HG03139 (cell line): ENCODE data around the gene TMIGD3.
"Not testable (repeated sequence)": the region's sequence is repeated elsewhere in the genome, so short reads cannot be mapped to it uniquely, and the experiment has no call there.

ENCODE experiments used
- ATAC-seq: cut with Tn5 transposase; IDR thresholded peaks from one replicate; pipeline ENCODE4 v1.9.1; 2021; ENCODE audit not compliant: unreplicated experiment

Gene TMIGD3

DNA sequence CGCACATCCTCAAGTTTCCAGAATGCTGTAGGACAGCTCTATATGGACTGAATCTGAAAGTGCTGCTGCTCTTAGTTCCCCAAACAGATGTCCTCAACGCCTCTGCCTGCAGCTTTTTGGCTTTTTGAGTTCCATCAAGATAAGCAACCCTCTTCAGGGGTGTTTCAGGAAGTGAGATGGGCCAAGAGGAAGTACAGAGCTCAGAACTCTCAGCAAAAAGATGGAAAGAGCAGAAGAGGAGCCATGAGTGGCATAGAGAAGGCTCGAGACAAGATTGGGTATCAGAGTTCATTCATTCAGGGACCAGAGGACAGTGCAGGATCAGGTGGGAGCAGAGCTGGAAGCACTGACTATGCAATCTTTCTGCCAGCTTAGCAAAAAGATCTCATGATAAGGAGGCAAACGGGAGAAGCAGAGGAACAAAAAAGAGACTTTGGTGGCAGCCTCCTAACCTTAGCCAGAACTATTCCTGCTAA, at the start of gene TMIGD3, which contains the start of gene ADORA3:
Gene TMIGD3, minus strand, starts transcription at position 49 of the 476 bp plus-strand sequence. CDS start 279 bp downstream, outside the sequence.
Gene ADORA3, minus strand, starts transcription at position 49 of the 476 bp plus-strand sequence. CDS start 279 bp downstream, outside the sequence.
- no peak for ATAC-seq

- no peak for ATAC-seq
These were observed 49.8 kb upstream of the TMIGD3 start for GRCh38 chr1:111553196-111553595.

GRCh38 chr1:111552587-111552986, 49.2 kb upstream of the TMIGD3 start:
- ATAC-seq = no peak

GRCh38 chr1:111551623-111552411, 48.4 kb upstream of the TMIGD3 start:
- ATAC-seq = no peak

GRCh38 chr1:111547786-111548185, 44.4 kb upstream of the TMIGD3 start:
- ATAC-seq = not testable (repeated sequence)

GRCh38 chr1:111542187-111542586, 38.8 kb upstream of the TMIGD3 start:
- ATAC-seq = no peak

DNA sequence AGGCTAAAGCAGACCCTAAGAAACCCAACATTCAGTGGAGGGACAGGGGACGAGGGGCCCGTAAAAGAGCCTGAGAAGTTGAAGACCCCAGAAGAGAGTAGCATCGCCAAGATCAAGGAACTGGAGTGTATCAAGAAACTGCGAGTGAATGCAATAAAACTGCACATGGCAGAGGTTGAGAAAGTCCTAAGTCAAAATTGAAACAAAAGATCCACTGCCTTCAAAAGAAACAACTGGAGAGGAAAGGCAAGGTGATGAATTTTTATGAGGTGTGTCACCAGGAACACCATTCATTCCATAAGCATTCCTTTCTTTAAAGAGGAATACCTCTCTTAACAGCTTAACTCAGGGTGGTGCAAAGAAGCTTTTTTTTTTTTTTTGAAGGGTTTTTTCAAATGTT, 38.3 kb upstream of the TMIGD3 start:
- no peak for ATAC-seq

- ATAC-seq = no peak
These were observed 37.5 kb upstream of the TMIGD3 start for GRCh38 chr1:111540928-111541327.

GRCh38 chr1:111538343-111539025, 35.1 kb upstream of the TMIGD3 start:
- ATAC-seq = no peak

GRCh38 chr1:111535256-111536191, 32.1 kb upstream of the TMIGD3 start:
- ATAC-seq = no peak

GRCh38 chr1:111520053-111520452, 16.6 kb upstream of the TMIGD3 start:
- ATAC-seq = no peak

DNA sequence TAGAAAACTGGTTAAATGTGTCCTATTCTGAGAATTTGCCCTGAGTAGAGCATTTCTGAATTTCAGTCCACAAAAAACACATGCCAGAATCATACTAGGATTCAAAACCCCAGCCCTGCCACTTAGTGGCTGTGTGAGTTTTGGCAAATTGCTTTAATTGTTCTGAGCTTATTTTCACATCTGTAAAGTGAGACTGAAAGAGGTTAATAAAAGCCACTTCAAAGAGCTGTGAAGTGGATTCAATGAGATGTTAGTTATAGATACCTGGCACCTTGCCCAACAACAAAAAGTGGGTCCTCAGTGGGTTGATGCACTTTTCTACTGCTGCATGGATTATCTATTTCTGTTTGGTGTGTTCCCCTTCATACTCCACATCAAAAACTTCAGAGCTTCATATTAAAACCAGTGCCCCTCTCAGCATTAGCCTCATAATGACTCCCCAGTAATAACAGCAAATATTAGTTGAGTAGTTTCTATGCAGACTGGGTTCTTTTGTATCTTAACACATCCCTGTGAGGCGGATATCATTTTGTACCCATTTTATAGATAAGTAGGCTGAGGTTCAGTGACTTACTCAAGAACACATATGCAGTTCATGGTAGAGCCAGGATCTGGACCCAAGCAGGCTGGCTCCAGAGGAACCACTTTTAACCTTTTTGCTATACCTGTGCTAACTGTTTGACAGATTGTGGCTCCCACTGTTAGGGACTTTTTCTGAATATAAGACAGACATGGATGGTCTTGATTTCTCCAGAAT, 14.2 kb upstream of the TMIGD3 start:
- no peak for ATAC-seq

DNA sequence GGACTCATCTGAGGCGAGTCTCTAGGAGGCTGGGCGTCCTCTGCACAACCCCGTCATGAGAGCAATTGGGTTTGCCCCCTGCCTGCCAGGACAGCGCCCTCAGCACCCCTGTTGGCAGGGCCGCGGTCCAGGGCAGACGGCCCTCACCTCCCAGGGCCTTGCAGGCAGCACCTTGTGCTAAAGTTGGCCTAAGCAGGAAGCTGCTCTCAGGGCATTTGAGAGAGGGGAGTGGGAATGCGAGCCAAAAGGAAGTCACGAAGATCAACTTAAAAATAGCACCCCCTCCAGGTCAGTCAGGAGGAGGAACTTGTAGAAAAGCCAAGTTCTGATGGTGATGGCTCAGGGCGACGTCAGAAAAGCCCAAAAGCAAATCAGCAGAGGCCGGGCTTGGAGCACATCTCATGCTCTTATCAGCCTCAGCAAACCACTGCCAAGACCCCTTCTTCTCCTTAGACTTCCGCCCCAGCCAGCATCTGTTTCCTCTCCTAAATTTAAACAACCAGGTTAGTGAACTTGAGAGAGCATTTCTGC, 12.6 kb upstream of the TMIGD3 start:
- no peak for ATAC-seq

GRCh38 chr1:111515291-111516004, 12.0 kb upstream of the TMIGD3 start:
- no peak for ATAC-seq

- no peak for ATAC-seq
These were observed 10.1 kb upstream of the TMIGD3 start for GRCh38 chr1:111513410-111514020.

GRCh38 chr1:111512931-111513330, 9.5 kb upstream of the TMIGD3 start:
- ATAC-seq = no peak

GRCh38 chr1:111512132-111512889, 8.9 kb upstream of the TMIGD3 start:
- no peak for ATAC-seq

DNA sequence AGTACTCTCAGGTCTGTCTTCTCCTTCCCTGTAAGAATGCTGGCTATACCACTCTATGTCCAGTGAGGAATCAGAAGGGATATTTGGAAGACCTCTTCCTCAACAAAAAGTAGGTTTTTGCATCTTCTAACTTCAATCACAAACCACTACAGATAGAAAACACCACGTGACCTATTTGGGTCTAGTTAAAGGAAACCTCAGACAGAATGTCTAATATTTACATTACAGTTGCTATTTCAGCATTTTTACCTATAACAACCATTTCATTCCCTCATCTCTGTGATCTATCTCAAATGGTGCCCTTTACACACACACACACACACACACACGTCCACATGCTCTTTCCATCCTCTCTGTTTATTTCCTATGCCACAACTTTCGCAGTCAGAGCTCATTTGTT, 7.9 kb upstream of the TMIGD3 start:
- no peak for ATAC-seq
